Parathyroid adenoma (tissue), 2 donors: ENCODE measurements around the gene BARD1.

ENCODE experiments used
- H2AFZ ChIP-seq: fragments of 300-600 bp; sonication (generic); one replicate; pipeline ENCODE4 v1.7.0; 2017; ENCODE audit warnings: antibody characterized with exemption, mild to moderate bottlenecking
- H3K27ac ChIP-seq: fragments of 300-600 bp; sonication (generic); one replicate; pipeline ENCODE4 v1.7.0; 2017
- H3K27me3 ChIP-seq: fragments of 300-600 bp; sonication (generic); one replicate; pipeline ENCODE4 v1.7.0; 2017; ENCODE audit warnings: low read length; ENCODE audit not compliant: control insufficient read depth, insufficient read depth
- H3K36me3 ChIP-seq: fragments of 300-600 bp; sonication (generic); one replicate; pipeline ENCODE4 v1.7.0; 2017; ENCODE audit warnings: low read length; ENCODE audit not compliant: control insufficient read depth, insufficient read depth
- H3K4me1 ChIP-seq: fragments of 300-600 bp; sonication (generic); one replicate; pipeline ENCODE4 v1.7.0; 2017; ENCODE audit warnings: control low read depth
- H3K4me2 ChIP-seq: fragments of 300-600 bp; sonication (generic); one replicate; pipeline ENCODE4 v1.7.0; 2017; ENCODE audit warnings: low read length
- H3K4me3 ChIP-seq: fragments of 300-600 bp; sonication (generic); one replicate; pipeline ENCODE4 v1.7.0; 2017; ENCODE audit warnings: low read depth, low read length
- H3K79me2 ChIP-seq: fragments of 300-600 bp; sonication (generic); one replicate; pipeline ENCODE4 v1.7.0; 2017; ENCODE audit warnings: control low read depth
- H3K9ac ChIP-seq: fragments of 300-600 bp; sonication (generic); one replicate; pipeline ENCODE4 v1.7.0; 2017; ENCODE audit warnings: mild to moderate bottlenecking
- H3K9me3 ChIP-seq: fragments of 300-600 bp; sonication (generic); one replicate; pipeline ENCODE4 v1.7.0; 2017; ENCODE audit warnings: low read length; ENCODE audit not compliant: control insufficient read depth
- CTCF ChIP-seq: fragments of 300-600 bp; sonication (generic); IDR thresholded peaks from one replicate; pipeline ENCODE4 v1.7.0; 2017; ENCODE audit warnings: antibody characterized with exemption, mild to moderate bottlenecking
- donor health status: primary hyperparathyroidism.

Gene BARD1

GRCh38 chr2:214775971-214776370 is 33.5 kb downstream of the BARD1 start:
- Histone ChIP-seq H3K27me3 (no peaks in the 10 kb centered on the region), H3K4me2 (no peak overlapping the region), H3K9ac (no peak overlapping the region), H3K36me3 (no peaks in the 10 kb centered on the region), H3K27ac (no peak overlapping the region), H3K4me3 (no peak overlapping the region), H3K9me3 (no peaks in the 10 kb centered on the region), H3K4me1 (no peaks in the 10 kb centered on the region), H3K79me2 (peaks cover 3% of the 10 kb centered on the region), H2AFZ (no peak overlapping the region)
- no peak for TF ChIP-seq CTCF

GRCh38 chr2:214774108-214774507 is 35.4 kb downstream of the BARD1 start:
- TF ChIP-seq CTCF, result no peak
- H3K4me2 ChIP-seq, result no peak overlapping the region
- no peaks in the 10 kb centered on the region for H3K4me1 ChIP-seq
- no peaks in the 10 kb centered on the region for H3K36me3 ChIP-seq
- H3K4me3 ChIP-seq, result no peak overlapping the region
- no peaks in the 10 kb centered on the region for H3K79me2 ChIP-seq
- no peak overlapping the region for H3K9ac ChIP-seq
- H3K27me3 ChIP-seq, result no peaks in the 10 kb centered on the region
- H3K9me3 ChIP-seq, result no peaks in the 10 kb centered on the region
- no peak overlapping the region for H2AFZ ChIP-seq
- H3K27ac ChIP-seq, result no peak overlapping the region

- H3K4me2 ChIP-seq, result no peak overlapping the region
- H3K4me1 ChIP-seq, result no peaks in the 10 kb centered on the region
- H3K36me3 ChIP-seq, result no peaks in the 10 kb centered on the region
- H3K9ac ChIP-seq, result no peak overlapping the region
- no peak for TF ChIP-seq CTCF
- H3K9me3 ChIP-seq, result no peaks in the 10 kb centered on the region
- H2AFZ ChIP-seq, result no peak overlapping the region
- no peak overlapping the region for H3K4me3 ChIP-seq
- no peaks in the 10 kb centered on the region for H3K27me3 ChIP-seq
- H3K79me2 ChIP-seq, result no peaks in the 10 kb centered on the region
- H3K27ac ChIP-seq, result no peak overlapping the region
Observed at GRCh38 chr2:214772443-214773015, 37.0 kb downstream of the BARD1 start.

- no peak overlapping the region for H2AFZ ChIP-seq
- H3K36me3 ChIP-seq, result no peaks in the 10 kb centered on the region
- TF ChIP-seq CTCF, result no peak
- H3K27ac ChIP-seq, result no peak overlapping the region
- no peak overlapping the region for H3K9ac ChIP-seq
- H3K4me2 ChIP-seq, result no peak overlapping the region
- H3K27me3 ChIP-seq, result no peaks in the 10 kb centered on the region
- no peak overlapping the region for H3K4me3 ChIP-seq
- H3K4me1 ChIP-seq, result no peaks in the 10 kb centered on the region
- no peaks in the 10 kb centered on the region for H3K9me3 ChIP-seq
- no peaks in the 10 kb centered on the region for H3K79me2 ChIP-seq
Observed at GRCh38 chr2:214765180-214765579, 44.3 kb downstream of the BARD1 start.

- H3K9me3 ChIP-seq, result no peaks in the 10 kb centered on the region
- no peaks in the 10 kb centered on the region for H3K36me3 ChIP-seq
- H3K27me3 ChIP-seq, result no peaks in the 10 kb centered on the region
- H3K4me3 ChIP-seq, result no peak overlapping the region
- H3K79me2 ChIP-seq, result no peaks in the 10 kb centered on the region
- no peak overlapping the region for H3K9ac ChIP-seq
- peaks cover 4% of the 10 kb centered on the region for H3K4me1 ChIP-seq
- TF ChIP-seq CTCF, result no peak
- H3K27ac ChIP-seq, result no peak overlapping the region
- no peak overlapping the region for H2AFZ ChIP-seq
- no peak overlapping the region for H3K4me2 ChIP-seq
Observed at GRCh38 chr2:214753455-214753854, 56.0 kb downstream of the BARD1 start.
